Fibroblast of lung (primary cell): ENCODE data around the gene CYP2J2. TPM values are rescaled to one million over a fixed set of nuclear protein-coding genes. Genes with fewer than 3 reads are reported as not detected.

ENCODE experiments used
- DNase-seq, 2 donors: peaks; one replicate each; pipeline versions ENCODE4 v3.0.0 to v3.0.0-alpha.2; 2010; ENCODE audit warnings: low read depth in 2 of 2
- H2AFZ ChIP-seq: 2 replicates; pipeline ENCODE4 v1.5.1; 2012; ENCODE audit warnings: low read length, control low read depth, inconsistent platforms
- H3K27ac ChIP-seq: 2 replicates; pipeline ENCODE4 v1.5.1; 2011; ENCODE audit warnings: low read length, control low read depth; ENCODE audit not compliant: insufficient read depth
- H3K27me3 ChIP-seq: 2 replicates; pipeline ENCODE4 v1.5.1; 2011; ENCODE audit warnings: mild to moderate bottlenecking, low read length; ENCODE audit not compliant: control insufficient read depth, insufficient read depth
- H3K36me3 ChIP-seq: 2 replicates; pipeline ENCODE4 v1.5.1; 2011; ENCODE audit warnings: low read length; ENCODE audit not compliant: control insufficient read depth, insufficient read depth
- H3K4me1 ChIP-seq: 2 replicates; pipeline ENCODE4 v1.5.1; 2011; ENCODE audit warnings: low read length; ENCODE audit not compliant: control insufficient read depth, insufficient read depth; ENCODE audit errors: extremely low read depth
- H3K4me2 ChIP-seq: 2 replicates; pipeline ENCODE4 v1.5.1; 2011; ENCODE audit warnings: low read length, control low read depth; ENCODE audit not compliant: insufficient read depth; ENCODE audit errors: extremely low read depth
- H3K4me3 ChIP-seq, 4 experiments: fragments of 200-600 bp in 1 of 4; sonication (generic) in 1 of 4; replicated peaks in 1 of 4; 2 replicates each; pipeline ENCODE4 v1.5.1; 2011 to 2016; ENCODE audit warnings: low read length in 4 of 4, low read depth in 3 of 4, mild to moderate bottlenecking in 3 of 4, control low read depth in 2 of 4, inconsistent platforms in 1 of 4, mixed read lengths in 1 of 4; ENCODE audit not compliant: insufficient read depth in 1 of 4; ENCODE audit errors: control extremely low read depth in 1 of 4
- H3K79me2 ChIP-seq: 2 replicates; pipeline ENCODE4 v1.5.1; 2012; ENCODE audit warnings: mild to moderate bottlenecking, low read length, inconsistent platforms; ENCODE audit not compliant: control insufficient read depth, insufficient read depth
- H3K9ac ChIP-seq: 2 replicates; pipeline ENCODE4 v1.5.1; 2011; ENCODE audit warnings: mild to moderate bottlenecking, low read length, control low read depth; ENCODE audit not compliant: insufficient read depth
- H3K9me3 ChIP-seq: 2 replicates; pipeline ENCODE4 v1.5.1; 2012; ENCODE audit warnings: low read depth, low read length; ENCODE audit not compliant: control insufficient read depth, insufficient read depth
- H4K20me1 ChIP-seq: 2 replicates; pipeline ENCODE4 v1.5.1; 2011; ENCODE audit warnings: low read length; ENCODE audit not compliant: control insufficient read depth, insufficient read depth; ENCODE audit errors: extremely low read depth
- EZH2 ChIP-seq: IDR thresholded peaks from 2 replicates; pipeline ENCODE4 v1.5.1; 2012; ENCODE audit warnings: low read length, control low read depth, mild to moderate bottlenecking; ENCODE audit errors: missing control alignments
- polyA plus RNA-seq, 2 donors: library from polyadenylated mRNA; depleted of rRNA in 1 of 2; stranded (reverse) in 1 of 2; unstranded in 1 of 2; fragments of >200 nt; gene quantifications; 2 replicates each; pipeline ENCODE4 v1.2.1, GENCODE V29; 2011 to 2012; ENCODE audit warnings: missing spikeins in 1 of 2
- total RNA-seq: library from RNA; depleted of rRNA; stranded (reverse); fragments of >200 nt; gene quantifications from 2 replicates; pipeline ENCODE4 v1.2.1, GENCODE V29; 2014
- TF ChIP-seq, protein P1 (sequence below), 2 donors: IDR thresholded peaks in 1 of 2; conservative IDR thresholded peaks in 1 of 2; 1 replicate in 1 of 2; 2 replicates in 1 of 2; pipeline ENCODE4 v1.5.1; 2011 to 2012; ENCODE audit warnings: low read length in 2 of 2, control low read depth in 1 of 2, inconsistent platforms in 1 of 2, low read depth in 1 of 2, mild to moderate bottlenecking in 1 of 2

CYP2J2 gene
- total and polyA plus RNA-seq, 2 donors (not counting 1 experiment from before 2014, with no cell fraction given), result 0.03 to 0.17 TPM

DNA sequence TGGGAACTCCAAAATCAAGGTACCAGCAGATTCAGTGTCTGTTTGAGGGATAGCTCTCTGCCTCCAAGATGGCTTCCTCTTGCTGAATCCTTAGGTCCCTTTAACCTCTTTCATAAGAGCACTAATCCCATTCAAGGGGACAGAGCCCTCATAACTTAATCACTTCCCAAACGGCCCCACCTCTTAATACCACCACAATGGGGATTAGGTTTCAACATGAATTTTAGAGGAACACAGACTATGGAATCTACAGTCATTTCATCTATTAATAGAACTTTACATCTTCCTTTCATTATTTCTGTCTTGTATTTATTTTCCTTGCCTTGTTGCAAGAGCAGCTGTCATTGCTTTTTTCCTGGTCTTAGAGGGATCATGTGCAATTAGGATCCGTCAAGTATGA, 81.5 kb downstream of the CYP2J2 start:
- no peak for DNase-seq
- H4K20me1 ChIP-seq, result no peaks in the 10 kb centered on the region
- H3K27ac ChIP-seq, result no peak overlapping the region
- H3K9me3 ChIP-seq, result no peaks in the 10 kb centered on the region
- H3K4me1 ChIP-seq, result no peaks in the 10 kb centered on the region
- H3K9ac ChIP-seq, result no peak overlapping the region
- no peak overlapping the region for H3K4me2 ChIP-seq
- H3K27me3 ChIP-seq, result no peaks in the 10 kb centered on the region
- H3K79me2 ChIP-seq, result no peaks in the 10 kb centered on the region
- no peak overlapping the region for H2AFZ ChIP-seq
- H3K4me3 ChIP-seq, result no peak overlapping the region
- H3K36me3 ChIP-seq, result no peaks in the 10 kb centered on the region
- TF ChIP-seq EZH2, result no peak
- TF ChIP-seq, protein P1, sequence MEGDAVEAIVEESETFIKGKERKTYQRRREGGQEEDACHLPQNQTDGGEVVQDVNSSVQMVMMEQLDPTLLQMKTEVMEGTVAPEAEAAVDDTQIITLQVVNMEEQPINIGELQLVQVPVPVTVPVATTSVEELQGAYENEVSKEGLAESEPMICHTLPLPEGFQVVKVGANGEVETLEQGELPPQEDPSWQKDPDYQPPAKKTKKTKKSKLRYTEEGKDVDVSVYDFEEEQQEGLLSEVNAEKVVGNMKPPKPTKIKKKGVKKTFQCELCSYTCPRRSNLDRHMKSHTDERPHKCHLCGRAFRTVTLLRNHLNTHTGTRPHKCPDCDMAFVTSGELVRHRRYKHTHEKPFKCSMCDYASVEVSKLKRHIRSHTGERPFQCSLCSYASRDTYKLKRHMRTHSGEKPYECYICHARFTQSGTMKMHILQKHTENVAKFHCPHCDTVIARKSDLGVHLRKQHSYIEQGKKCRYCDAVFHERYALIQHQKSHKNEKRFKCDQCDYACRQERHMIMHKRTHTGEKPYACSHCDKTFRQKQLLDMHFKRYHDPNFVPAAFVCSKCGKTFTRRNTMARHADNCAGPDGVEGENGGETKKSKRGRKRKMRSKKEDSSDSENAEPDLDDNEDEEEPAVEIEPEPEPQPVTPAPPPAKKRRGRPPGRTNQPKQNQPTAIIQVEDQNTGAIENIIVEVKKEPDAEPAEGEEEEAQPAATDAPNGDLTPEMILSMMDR (conservative IDR thresholded peaks at IDR 0.05 in 1 of 2, IDR thresholded peaks at IDR 0.05 in 1 of 2; ENCODE audit: low read depth in 1 of 2, low read length in 2 of 2), result no peak

Other genes starting within 250 kb of the CYP2J2 start
- under 0.01 TPM in 2 replicates for gene HOOK1, start 111.8 kb downstream of the CYP2J2 start, total RNA-seq
- not detected in 2 replicates for gene HOOK1, start 111.8 kb downstream of the CYP2J2 start, polyA plus RNA-seq
- under 0.01 and 0.50 TPM in 2 replicates for gene C1orf87, start 147.0 kb upstream of the CYP2J2 start, total RNA-seq
- 0.07 and 0.10 TPM in 2 replicates for gene C1orf87, start 147.0 kb upstream of the CYP2J2 start, polyA plus RNA-seq